K562 (cell line): Measurements from ENCODE around the gene DTNB. TPM values are rescaled to one million over a fixed set of nuclear protein-coding genes. Genes with fewer than 3 reads are reported as not detected.

ENCODE experiments used
- ATAC-seq: fragments of 200-7000 bp; cut with Tn5 transposase; 3 replicates; pipeline ENCODE4 v1.9.1; 2020; ENCODE audit warnings: moderate library complexity
- BruUV-seq: library from RNA; stranded (reverse); fragments of 400-500 nt; replicated peaks from 2 replicates; lab custom pipeline; 2021; lab: Mats Ljungman, UMichigan
- CTCF ChIA-PET: fragments of 300-600 bp; formaldehyde crosslinking; extraction: SDS; loops from one replicate; lab custom pipeline; 2021; ENCODE audit warnings: low intra/inter-chr PET ratio; lab: Yijun Ruan, JAX
- POLR2A ChIA-PET: fragments of 300-600, 350-650 bp; sonication (Branson Sonifier 250); formaldehyde crosslinking; extraction: SDS; loops from one replicate; lab custom pipeline; 2021; ENCODE audit warnings: antibody characterized with exemption, inconsistent platforms; lab: Yijun Ruan, JAX
- DNase-seq, 4 experiments: peaks; one replicate each; pipeline versions ENCODE4 v3.0.0 to v3.0.0-alpha.2; 2011 to 2018; ENCODE audit warnings: low spot score in 3 of 4, mixed read lengths in 3 of 4; ENCODE audit errors: extremely low read depth in 1 of 4
- FAIRE-seq: peaks from 2 replicates; lab custom pipeline; 2011; peaks lifted over from hg19 to GRCh38; lab: Jason Lieb, UNC
- H2AFZ ChIP-seq: 2 replicates; pipeline ENCODE4 v1.6.0; 2011; ENCODE audit warnings: low read depth, low read length, control low read depth, inconsistent platforms
- H3K27ac ChIP-seq: fragments of 200-600 bp; 3 replicates; pipeline ENCODE4 v1.8.0; 2011; ENCODE audit warnings: low read depth, mild to moderate bottlenecking, control low read depth, inconsistent platforms, low read length, moderate library complexity, mixed read lengths; ENCODE audit errors: extremely low read depth
- H3K27me3 ChIP-seq, 2 experiments: fragments of 300-600 bp in 1 of 2; 2 replicates in 1 of 2; 3 replicates in 1 of 2; pipeline versions ENCODE4 v1.6.0 to v1.8.0; 2011; ENCODE audit warnings: inconsistent platforms in 2 of 2, low read length in 2 of 2, mild to moderate bottlenecking in 1 of 2, mixed read lengths in 1 of 2, moderate library complexity in 1 of 2; ENCODE audit not compliant: control insufficient read depth in 2 of 2, insufficient read depth in 2 of 2
- H3K36me3 ChIP-seq: fragments of 300-600 bp; 3 replicates; pipeline ENCODE4 v1.8.0; 2011; ENCODE audit warnings: mild to moderate bottlenecking, low read length, inconsistent platforms; ENCODE audit not compliant: control insufficient read depth, insufficient read depth
- H3K4me1 ChIP-seq, 2 experiments: fragments of 200-600 bp in 1 of 2; replicated peaks in 1 of 2; 2 replicates in 1 of 2; 3 replicates in 1 of 2; pipeline versions ENCODE4 v1.5.1 to v1.8.0; 2011; ENCODE audit warnings: inconsistent platforms in 2 of 2, low read length in 2 of 2, mild to moderate bottlenecking in 1 of 2, mixed read lengths in 1 of 2, moderate library complexity in 1 of 2; ENCODE audit not compliant: control insufficient read depth in 2 of 2, insufficient read depth in 2 of 2
- H3K4me2 ChIP-seq: 2 replicates; pipeline ENCODE4 v1.6.1; 2011; ENCODE audit warnings: low read length, control low read depth, inconsistent platforms, mixed read lengths; ENCODE audit not compliant: insufficient read depth
- H3K4me3 ChIP-seq: fragments of 200-600 bp; sonication (generic), shearing (Covaris generic); 2 replicates; pipeline ENCODE4 v1.5.1; 2016; ENCODE audit warnings: control low read depth, inconsistent platforms
- H3K79me2 ChIP-seq: fragments of 200-600 bp; 3 replicates; pipeline ENCODE4 v1.8.0; 2011; ENCODE audit warnings: low read length, inconsistent platforms; ENCODE audit not compliant: control insufficient read depth, insufficient read depth
- H3K9ac ChIP-seq, 2 experiments: 2 replicates each; pipeline versions ENCODE4 v1.6.0 to v1.6.1; 2011; ENCODE audit warnings: low read depth in 2 of 2, low read length in 2 of 2, control low read depth in 1 of 2, inconsistent platforms in 1 of 2, mild to moderate bottlenecking in 1 of 2, mixed read lengths in 1 of 2; ENCODE audit not compliant: insufficient read depth in 1 of 2
- H3K9me1 ChIP-seq: one replicate; pipeline ENCODE4 v1.6.0; 2011; ENCODE audit warnings: inconsistent platforms, mild to moderate bottlenecking, low read length, moderate library complexity; ENCODE audit not compliant: control insufficient read depth, insufficient read depth
- H3K9me3 ChIP-seq: replicated peaks from 2 replicates; pipeline ENCODE4 v1.5.1; 2011; ENCODE audit warnings: low read depth, low read length, inconsistent platforms; ENCODE audit not compliant: control insufficient read depth, insufficient read depth
- H4K20me1 ChIP-seq: replicated peaks from 2 replicates; pipeline ENCODE4 v1.6.1; 2011; ENCODE audit warnings: low read length, inconsistent platforms, mixed read lengths; ENCODE audit not compliant: control insufficient read depth, insufficient read depth
- CEBPB ChIP-seq: fragments of 450-650 bp; IDR thresholded peaks from 2 replicates; pipeline ENCODE4 v1.6.1; 2016; ENCODE audit warnings: missing genetic modification characterization, missing compliant biosample characterization
- FOSL1 ChIP-seq: fragments of 200-800 bp; sonication (Bioruptor generic); conservative IDR thresholded peaks from 2 replicates; pipeline ENCODE4 v1.6.1; 2016; ENCODE audit warnings: missing genetic modification characterization, missing compliant biosample characterization
- FOXP1 ChIP-seq: sonication (generic); formaldehyde crosslinking; IDR thresholded peaks from 2 replicates; pipeline ENCODE4 v1.8.0; 2022; ENCODE audit warnings: mild to moderate bottlenecking, missing genetic modification reagents
- MIER1 ChIP-seq: fragments of 450-650 bp; IDR thresholded peaks from 2 replicates; pipeline ENCODE4 v1.6.1; 2016; ENCODE audit warnings: antibody characterized with exemption, mild to moderate bottlenecking, low read depth
- MYC ChIP-seq, 2 experiments: fragments of 250-450 bp in 1 of 2; sonication (Bioruptor Pico) in 1 of 2; IDR thresholded peaks; 2 replicates each; pipeline versions ENCODE4 v1.5.1 to v1.6.1; 2012 to 2021; ENCODE audit warnings: low read depth in 2 of 2, borderline replicate concordance in 1 of 2, improper control_type of control experiment in 1 of 2, low read length in 1 of 2, mild to moderate bottlenecking in 1 of 2, moderate library complexity in 1 of 2
- NFIC ChIP-seq: fragments of 450-650 bp; IDR thresholded peaks from 2 replicates; pipeline ENCODE4 v1.6.1; 2017; ENCODE audit warnings: mild to moderate bottlenecking, inconsistent platforms
- NR2F6 ChIP-seq: fragments of 450-650 bp; formaldehyde crosslinking; IDR thresholded peaks from 2 replicates; pipeline ENCODE4 v1.4.0; 2020; ENCODE audit warnings: mild to moderate bottlenecking
- SMARCA5 ChIP-seq: fragments of 450-650 bp; IDR thresholded peaks from 2 replicates; pipeline ENCODE4 v1.6.1; 2016
- SPI1 ChIP-seq: IDR thresholded peaks from 2 replicates; pipeline ENCODE4 v1.6.1; 2011; ENCODE audit warnings: low read depth, low read length, control low read depth, borderline replicate concordance
- ZBTB17 ChIP-seq: fragments of 450-650 bp; formaldehyde crosslinking; IDR thresholded peaks from 2 replicates; pipeline ENCODE4 v1.4.0; 2020; ENCODE audit warnings: mild to moderate bottlenecking
- WGBS: fragments of 100-300 bp; shearing (Covaris generic); methylation state at CpG from one replicate; pipeline ENCODE4 v1.1.6; 2016; ENCODE audit warnings: low coverage, mixed read lengths; ENCODE audit not compliant: insufficient coverage; ENCODE audit errors: missing lambda C conversion rate; 5-methylcytosine and 5-hydroxymethylcytosine counted together
- in situ Hi-C: fragments of 300-500 bp; cut with MboI; formaldehyde crosslinking; loops from 4 replicates; pipeline ENCODE4 v1.15.0; 2018; ENCODE audit warnings: inconsistent platforms, mixed read lengths
- intact Hi-C: fragments of 100-400 bp; cut with micrococcal nuclease; formaldehyde crosslinking; loops from 2 replicates; pipeline ENCODE4 v1.14.2; 2022
- polyA plus RNA-seq, 8 experiments: library from polyadenylated mRNA; depleted of rRNA in 4 of 8; stranded (reverse) in 5 of 8; unstranded in 3 of 8; fragments of >200 nt; fragmentation: Nextera tagmentation in 2 of 8; fragmentation: Illumina TruSeq in 1 of 8; extraction: Ambion mirVana in 2 of 8; extraction: Trizol in 1 of 8; gene quantifications; 2 replicates each; pipeline versions ENCODE4 v1.2.1 to v1.2.3, GENCODE V29; 2011 to 2014; ENCODE audit warnings: inconsistent platforms in 1 of 8, missing spikeins in 1 of 8
- total RNA-seq, 7 experiments: library from RNA; depleted of rRNA in 6 of 7; stranded (reverse); fragments of >200 nt in 6 of 7; fragmentation: Illumina TruSeq in 2 of 7; extraction: Trizol in 2 of 7; gene quantifications; 2 replicates each; pipeline versions ENCODE4 v1.2.1 to v1.2.3, GENCODE V29; 2011 to 2021; ENCODE audit warnings: low replicate concordance in 1 of 7
- TF ChIP-seq, protein P1 (sequence below), 2 experiments: fragments of 200-800 bp in 1 of 2; sonication (Bioruptor generic) in 1 of 2; sonication (generic) in 1 of 2; formaldehyde crosslinking in 1 of 2; IDR thresholded peaks in 1 of 2; conservative IDR thresholded peaks in 1 of 2; 2 replicates each; pipeline versions ENCODE4 v1.5.0 to v1.6.1; 2016 to 2020; ENCODE audit warnings: missing compliant biosample characterization in 1 of 2, missing genetic modification characterization in 1 of 2, missing genetic modification reagents in 1 of 2
- TF ChIP-seq, protein P2 (sequence below): fragments of 200-800 bp; sonication (Bioruptor generic); IDR thresholded peaks from 2 replicates; pipeline ENCODE4 v1.6.1; 2017; ENCODE audit warnings: missing genetic modification characterization, missing compliant biosample characterization

DTNB gene
- total and polyA plus RNA-seq, 9 of the 15 experiments (the other 6 are each of a cell fraction or from before 2014, with no cell fraction given) = 0.18 to 2.0 (median 0.77) TPM; not detected in 2

GRCh38 chr2:25368660-25369059 lies 304.7 kb downstream of the DTNB start:
- ChIA-PET POLR2A (no interaction called here), CTCF (no interaction called here)
- FAIRE-seq (no peak), ATAC-seq (no peak), DNase-seq (no peak)
- Histone ChIP-seq H2AFZ (no peak overlapping the region), H3K4me3 (no peak overlapping the region), H3K27ac (no peak overlapping the region), H3K79me2 (no peaks in the 10 kb centered on the region), H3K9me1 (no peaks in the 10 kb centered on the region), H3K9me3 (no peaks in the 10 kb centered on the region), H3K4me1 (no peaks in the 10 kb centered on the region; a peak in 1 of 5 replicates), H4K20me1 (no peaks in the 10 kb centered on the region), H3K27me3 (peaks cover 13 to 67% of the 10 kb centered on the region in 2 experiments; a peak in 3 of 5 replicates), H3K4me2 (no peak overlapping the region), H3K9ac (no peak overlapping the region), H3K36me3 (no peaks in the 10 kb centered on the region)
- 9% methylated on average over 4 of the region's 4 CpGs for WGBS
- intact Hi-C loops = no loop called here
- in situ Hi-C loops = no loop called here
- TF ChIP-seq MIER1 (no peak), ZBTB17 (CRISPR knock-in tag) (no peak), NFIC (no peak), CEBPB (no peak), SMARCA5 (no peak), SPI1 (no peak), NR2F6 (CRISPR knock-in tag) (no peak), MYC (IDR thresholded peaks at IDR 0.05; ENCODE audit: low read depth, low read length) (no peak), MYC (CRISPR knock-in tag; IDR thresholded peaks at IDR 0.05; ENCODE audit: borderline replicate concordance, low read depth) (no peak), FOSL1 (tag) (no peak), FOXP1 (CRISPR knock-in tag) (no peak)
- TF ChIP-seq, protein P1, sequence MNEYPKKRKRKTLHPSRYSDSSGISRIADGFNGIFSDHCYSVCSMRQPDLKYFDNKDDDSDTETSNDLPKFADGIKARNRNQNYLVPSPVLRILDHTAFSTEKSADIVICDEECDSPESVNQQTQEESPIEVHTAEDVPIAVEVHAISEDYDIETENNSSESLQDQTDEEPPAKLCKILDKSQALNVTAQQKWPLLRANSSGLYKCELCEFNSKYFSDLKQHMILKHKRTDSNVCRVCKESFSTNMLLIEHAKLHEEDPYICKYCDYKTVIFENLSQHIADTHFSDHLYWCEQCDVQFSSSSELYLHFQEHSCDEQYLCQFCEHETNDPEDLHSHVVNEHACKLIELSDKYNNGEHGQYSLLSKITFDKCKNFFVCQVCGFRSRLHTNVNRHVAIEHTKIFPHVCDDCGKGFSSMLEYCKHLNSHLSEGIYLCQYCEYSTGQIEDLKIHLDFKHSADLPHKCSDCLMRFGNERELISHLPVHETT (CRISPR knock-in tag; conservative IDR thresholded peaks at IDR 0.05 in 1 of 2, IDR thresholded peaks at IDR 0.05 in 1 of 2) = no peak
- TF ChIP-seq, protein P2, sequence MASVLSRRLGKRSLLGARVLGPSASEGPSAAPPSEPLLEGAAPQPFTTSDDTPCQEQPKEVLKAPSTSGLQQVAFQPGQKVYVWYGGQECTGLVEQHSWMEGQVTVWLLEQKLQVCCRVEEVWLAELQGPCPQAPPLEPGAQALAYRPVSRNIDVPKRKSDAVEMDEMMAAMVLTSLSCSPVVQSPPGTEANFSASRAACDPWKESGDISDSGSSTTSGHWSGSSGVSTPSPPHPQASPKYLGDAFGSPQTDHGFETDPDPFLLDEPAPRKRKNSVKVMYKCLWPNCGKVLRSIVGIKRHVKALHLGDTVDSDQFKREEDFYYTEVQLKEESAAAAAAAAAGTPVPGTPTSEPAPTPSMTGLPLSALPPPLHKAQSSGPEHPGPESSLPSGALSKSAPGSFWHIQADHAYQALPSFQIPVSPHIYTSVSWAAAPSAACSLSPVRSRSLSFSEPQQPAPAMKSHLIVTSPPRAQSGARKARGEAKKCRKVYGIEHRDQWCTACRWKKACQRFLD = no peak
- BruUV-seq = no TSS peak
